SU-DHL-6 (cell line): Measurements from ENCODE around the gene VASN.

ENCODE experiments used
- H2AFZ ChIP-seq: fragments of 200-600 bp; sonication (generic); 2 replicates; pipeline ENCODE4 v1.6.1; 2014; ENCODE audit warnings: low read depth, mild to moderate bottlenecking, moderate library complexity, mixed read lengths, antibody characterized with exemption, low read length; ENCODE audit not compliant: severe bottlenecking
- H3F3A ChIP-seq: fragments of 200-600 bp; shearing (Covaris generic); 2 replicates; pipeline ENCODE4 v1.6.0; 2016; ENCODE audit warnings: antibody characterized with exemption, mild to moderate bottlenecking; ENCODE audit not compliant: insufficient read depth
- H3K27ac ChIP-seq: fragments of 200-600 bp; sonication (generic); 2 replicates; pipeline ENCODE4 v1.5.1; 2016; ENCODE audit warnings: low read depth, mild to moderate bottlenecking, low read length, moderate library complexity, mixed read lengths
- H3K27me3 ChIP-seq: fragments of 200-600 bp; sonication (generic), shearing (Covaris generic); 2 replicates; pipeline ENCODE4 v1.6.0; 2014; ENCODE audit warnings: mild to moderate bottlenecking, low read length
- H3K36me3 ChIP-seq: fragments of 200-600 bp; sonication (generic); 2 replicates; pipeline ENCODE4 v1.6.1; 2014; ENCODE audit warnings: mild to moderate bottlenecking, low read length, mixed read lengths
- H3K4me2 ChIP-seq: fragments of 300-600, 200-600 bp; shearing (Covaris generic), sonication (generic); 2 replicates; pipeline ENCODE4 v1.6.0; 2014; ENCODE audit warnings: low read length, low read depth, mild to moderate bottlenecking; ENCODE audit not compliant: poor library complexity, severe bottlenecking
- H3K4me3 ChIP-seq: fragments of 200-600 bp; sonication (generic); 2 replicates; pipeline ENCODE4 v1.5.1; 2014; ENCODE audit warnings: antibody characterized with exemption, low read length, mild to moderate bottlenecking, mixed read lengths; ENCODE audit not compliant: insufficient read depth, poor library complexity, severe bottlenecking
- H3K79me2 ChIP-seq: fragments of 200-600 bp; sonication (generic); 2 replicates; pipeline ENCODE4 v1.6.1; 2014; ENCODE audit warnings: mild to moderate bottlenecking, low read length, moderate library complexity; ENCODE audit not compliant: insufficient read depth
- H3K9ac ChIP-seq: fragments of 200-600 bp; sonication (generic); 2 replicates; pipeline ENCODE4 v1.7.0; 2014; ENCODE audit warnings: mild to moderate bottlenecking, low read length
- H3K9me2 ChIP-seq: fragments of 200-600 bp; sonication (generic); replicated peaks from 2 replicates; pipeline ENCODE4 v1.6.1; 2014; ENCODE audit warnings: low read length; ENCODE audit not compliant: insufficient read depth
- H3K9me3 ChIP-seq: fragments of 200-600 bp; sonication (generic); 2 replicates; pipeline ENCODE4 v1.6.1; 2014; ENCODE audit warnings: low read length, mixed read lengths; ENCODE audit not compliant: insufficient read depth
- H4K20me1 ChIP-seq: fragments of 200-600 bp; sonication (generic); 2 replicates; pipeline ENCODE4 v1.6.1; 2014; ENCODE audit warnings: low read depth, mild to moderate bottlenecking, antibody characterized with exemption, low read length, moderate library complexity, mixed read lengths
- CTCF ChIP-seq: fragments of 200-600 bp; sonication (generic); IDR thresholded peaks from one replicate; pipeline ENCODE4 v1.5.1; 2017; ENCODE audit warnings: antibody characterized with exemption, mild to moderate bottlenecking, low read length, moderate library complexity; ENCODE audit not compliant: insufficient read depth, poor library complexity, severe bottlenecking
- EZH2phosphoT487 ChIP-seq: fragments of 200-600 bp; sonication (generic), shearing (Covaris generic); conservative IDR thresholded peaks from 2 replicates; pipeline ENCODE4 v1.6.1; 2018; ENCODE audit warnings: mild to moderate bottlenecking, antibody characterized with exemption, low read length, moderate library complexity, mixed read lengths

VASN gene

GRCh38 chr16:4412854-4413253 is 41.2 kb downstream of the VASN start:
- peaks cover 5% of the 10 kb centered on the region; the same call in 1 of the 2 replicates for H4K20me1 ChIP-seq
- peaks cover 34% of the 10 kb centered on the region for H3K79me2 ChIP-seq
- no peak overlapping the region for H3K4me3 ChIP-seq
- no peaks in the 10 kb centered on the region for H3K36me3 ChIP-seq
- H3K27me3 ChIP-seq: no peaks in the 10 kb centered on the region
- H3K27ac ChIP-seq: no peak overlapping the region
- peaks cover 13% of the 10 kb centered on the region; the same call in 1 of the 2 replicates for H3F3A ChIP-seq
- H2AFZ ChIP-seq: no peak overlapping the region
- no peaks in the 10 kb centered on the region for H3K9me2 ChIP-seq
- no peak overlapping the region for H3K9ac ChIP-seq
- H3K4me2 ChIP-seq: no peak overlapping the region
- no peak for TF ChIP-seq CTCF
- TF ChIP-seq EZH2phosphoT487: no peak
- no peaks in the 10 kb centered on the region for H3K9me3 ChIP-seq

GRCh38 chr16:4414187-4414917 is 42.7 kb downstream of the VASN start:
- TF ChIP-seq CTCF (no peak), EZH2phosphoT487 (no peak)
- Histone ChIP-seq H3K9me3 (no peaks in the 10 kb centered on the region), H3K9ac (peak overlapping the region; percentile 82), H3K27ac (peak overlapping the region; percentile 68), H3K4me2 (peak overlapping the region; percentile 70), H3K4me3 (peak overlapping the region; percentile 70), H3K79me2 (peaks cover 34% of the 10 kb centered on the region), H3F3A (peaks cover 16% of the 10 kb centered on the region; the same call in 1 of the 2 replicates), H3K27me3 (no peaks in the 10 kb centered on the region), H3K36me3 (no peaks in the 10 kb centered on the region), H3K9me2 (no peaks in the 10 kb centered on the region), H2AFZ (no peak overlapping the region), H4K20me1 (peaks cover 5% of the 10 kb centered on the region; the same call in 1 of the 2 replicates)

GRCh38 chr16:4415538-4416199 is 44.0 kb downstream of the VASN start:
- peak overlapping the region; percentile 70 for H3K4me3 ChIP-seq
- H3F3A ChIP-seq: peaks cover 16% of the 10 kb centered on the region; the same call in 1 of the 2 replicates
- H3K27ac ChIP-seq: peak overlapping the region; percentile 68
- peaks cover 5% of the 10 kb centered on the region; the same call in 1 of the 2 replicates for H4K20me1 ChIP-seq
- TF ChIP-seq EZH2phosphoT487 (no peak), CTCF (no peak)
- peaks cover 34% of the 10 kb centered on the region for H3K79me2 ChIP-seq
- H3K9me3 ChIP-seq: no peaks in the 10 kb centered on the region
- H3K9me2 ChIP-seq: no peaks in the 10 kb centered on the region
- no peaks in the 10 kb centered on the region for H3K27me3 ChIP-seq
- peak overlapping the region; percentile 70 for H3K4me2 ChIP-seq
- H2AFZ ChIP-seq: peak overlapping the region; percentile 49
- no peaks in the 10 kb centered on the region for H3K36me3 ChIP-seq
- peak overlapping the region; percentile 82 for H3K9ac ChIP-seq
